DOHH2 (cell line): ENCODE results near the gene HECTD1.
"Not testable (repeated sequence)": the region's sequence is repeated elsewhere in the genome, so short reads cannot be mapped to it uniquely, and the experiment has no call there.

ENCODE experiments used
- H3F3A ChIP-seq: fragments of 200-600 bp; sonication (generic), shearing (Covaris generic); 2 replicates; pipeline ENCODE4 v1.6.0; 2016; ENCODE audit warnings: antibody characterized with exemption, mild to moderate bottlenecking; ENCODE audit not compliant: control insufficient read depth, insufficient read depth
- H3K27ac ChIP-seq: fragments of 200-600 bp; sonication (generic); 2 replicates; pipeline ENCODE4 v1.5.1; 2014; ENCODE audit warnings: low read depth, mild to moderate bottlenecking, low read length, moderate library complexity
- H3K27me3 ChIP-seq: fragments of 200-600 bp; sonication (generic); 2 replicates; pipeline ENCODE4 v1.6.1; 2014; ENCODE audit warnings: mild to moderate bottlenecking, low read length, mixed read lengths; ENCODE audit not compliant: control insufficient read depth
- H3K36me3 ChIP-seq: fragments of 200-600 bp; sonication (generic); 2 replicates; pipeline ENCODE4 v1.6.1; 2014; ENCODE audit warnings: mild to moderate bottlenecking, low read length, moderate library complexity, mixed read lengths; ENCODE audit not compliant: control insufficient read depth
- H3K4me1 ChIP-seq: fragments of 200-600 bp; sonication (generic); 2 replicates; pipeline ENCODE4 v1.6.1; 2014; ENCODE audit warnings: mild to moderate bottlenecking, low read length, mixed read lengths; ENCODE audit not compliant: control insufficient read depth
- H3K4me2 ChIP-seq: fragments of 200-600 bp; sonication (generic); 2 replicates; pipeline ENCODE4 v1.6.0; 2014; ENCODE audit warnings: mild to moderate bottlenecking, low read length, moderate library complexity
- H3K4me3 ChIP-seq: fragments of 200-600 bp; sonication (generic); 2 replicates; pipeline ENCODE4 v1.5.1; 2014; ENCODE audit warnings: mild to moderate bottlenecking, low read length, mixed read lengths
- H3K79me2 ChIP-seq: fragments of 200-600 bp; sonication (generic); 2 replicates; pipeline ENCODE4 v1.6.1; 2014; ENCODE audit warnings: mild to moderate bottlenecking, low read length, mixed read lengths; ENCODE audit not compliant: control insufficient read depth
- H3K9me2 ChIP-seq: fragments of 200-600 bp; sonication (generic); replicated peaks from 2 replicates; pipeline ENCODE4 v1.6.1; 2014; ENCODE audit warnings: mild to moderate bottlenecking, low read length, mixed read lengths; ENCODE audit not compliant: control insufficient read depth
- H3K9me3 ChIP-seq: fragments of 200-600 bp; sonication (generic); 2 replicates; pipeline ENCODE4 v1.6.1; 2014; ENCODE audit warnings: antibody characterized with exemption, low read length, mixed read lengths; ENCODE audit not compliant: control insufficient read depth, insufficient read depth
- H4K20me1 ChIP-seq: fragments of 200-600 bp; sonication (generic); 2 replicates; pipeline ENCODE4 v1.6.0; 2014; ENCODE audit warnings: low read depth, mild to moderate bottlenecking, antibody characterized with exemption, low read length, moderate library complexity; ENCODE audit not compliant: control insufficient read depth, insufficient read depth
- EZH2phosphoT487 ChIP-seq: fragments of 200-600 bp; sonication (generic); IDR thresholded peaks from 2 replicates; pipeline ENCODE4 v1.6.1; 2017; ENCODE audit warnings: borderline replicate concordance, mild to moderate bottlenecking, antibody characterized with exemption, low read length, moderate library complexity, mixed read lengths
- TF ChIP-seq, protein P1 (sequence below): fragments of 200-600 bp; sonication (generic); IDR thresholded peaks from one replicate; pipeline ENCODE4 v1.5.1; 2014; ENCODE audit warnings: antibody characterized with exemption, mild to moderate bottlenecking, low read depth, low read length; ENCODE audit not compliant: poor library complexity, severe bottlenecking

HECTD1 gene

DNA sequence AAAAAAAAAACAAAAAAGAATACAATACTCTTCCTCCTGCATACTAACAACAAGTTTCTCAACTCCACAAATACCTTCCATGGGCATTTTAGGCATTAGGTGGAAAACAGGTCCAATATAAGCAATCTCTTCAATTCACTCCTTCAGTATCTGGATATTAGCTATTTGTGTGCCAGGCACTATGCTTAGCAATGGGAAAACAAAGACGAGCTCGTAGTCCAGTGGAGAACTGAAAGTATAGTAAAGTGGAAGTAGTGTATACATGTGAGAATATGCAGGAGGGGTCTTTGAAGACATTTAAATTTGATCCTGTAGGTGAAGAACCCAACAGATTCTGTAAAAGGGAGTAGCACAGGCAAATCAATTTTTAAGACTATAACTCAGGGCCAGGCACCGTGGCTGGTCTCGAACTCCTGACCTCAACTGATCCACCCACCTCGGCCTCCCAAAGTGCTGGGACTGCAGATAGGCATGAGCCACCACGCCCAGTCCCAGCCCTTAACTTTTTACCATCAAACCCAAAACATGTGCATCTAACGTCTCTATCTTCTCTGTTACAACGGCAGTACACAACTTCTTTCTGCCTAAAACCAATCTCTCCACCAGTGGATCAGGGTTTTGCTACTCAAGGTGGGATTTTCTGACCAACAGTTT lies 10.6 kb downstream of the HECTD1 start:
- no peak for TF ChIP-seq EZH2phosphoT487
- TF ChIP-seq, protein P1, sequence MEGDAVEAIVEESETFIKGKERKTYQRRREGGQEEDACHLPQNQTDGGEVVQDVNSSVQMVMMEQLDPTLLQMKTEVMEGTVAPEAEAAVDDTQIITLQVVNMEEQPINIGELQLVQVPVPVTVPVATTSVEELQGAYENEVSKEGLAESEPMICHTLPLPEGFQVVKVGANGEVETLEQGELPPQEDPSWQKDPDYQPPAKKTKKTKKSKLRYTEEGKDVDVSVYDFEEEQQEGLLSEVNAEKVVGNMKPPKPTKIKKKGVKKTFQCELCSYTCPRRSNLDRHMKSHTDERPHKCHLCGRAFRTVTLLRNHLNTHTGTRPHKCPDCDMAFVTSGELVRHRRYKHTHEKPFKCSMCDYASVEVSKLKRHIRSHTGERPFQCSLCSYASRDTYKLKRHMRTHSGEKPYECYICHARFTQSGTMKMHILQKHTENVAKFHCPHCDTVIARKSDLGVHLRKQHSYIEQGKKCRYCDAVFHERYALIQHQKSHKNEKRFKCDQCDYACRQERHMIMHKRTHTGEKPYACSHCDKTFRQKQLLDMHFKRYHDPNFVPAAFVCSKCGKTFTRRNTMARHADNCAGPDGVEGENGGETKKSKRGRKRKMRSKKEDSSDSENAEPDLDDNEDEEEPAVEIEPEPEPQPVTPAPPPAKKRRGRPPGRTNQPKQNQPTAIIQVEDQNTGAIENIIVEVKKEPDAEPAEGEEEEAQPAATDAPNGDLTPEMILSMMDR: no peak
- peaks cover 75% of the 10 kb centered on the region for H3K36me3 ChIP-seq
- H3K9me2 ChIP-seq: no peaks in the 10 kb centered on the region
- no peak overlapping the region for H3K4me3 ChIP-seq
- no peak overlapping the region for H3K27ac ChIP-seq
- no peaks in the 10 kb centered on the region for H3K27me3 ChIP-seq
- no peaks in the 10 kb centered on the region for H3K9me3 ChIP-seq
- no peak overlapping the region for H3K4me2 ChIP-seq
- H3F3A ChIP-seq: peaks cover 6% of the 10 kb centered on the region; the same call in 1 of the 2 replicates
- peaks cover 9% of the 10 kb centered on the region for H3K4me1 ChIP-seq
- H4K20me1 ChIP-seq: peaks cover 10% of the 10 kb centered on the region; the same call in 1 of the 2 replicates
- peaks cover 96% of the 10 kb centered on the region for H3K79me2 ChIP-seq

DNA sequence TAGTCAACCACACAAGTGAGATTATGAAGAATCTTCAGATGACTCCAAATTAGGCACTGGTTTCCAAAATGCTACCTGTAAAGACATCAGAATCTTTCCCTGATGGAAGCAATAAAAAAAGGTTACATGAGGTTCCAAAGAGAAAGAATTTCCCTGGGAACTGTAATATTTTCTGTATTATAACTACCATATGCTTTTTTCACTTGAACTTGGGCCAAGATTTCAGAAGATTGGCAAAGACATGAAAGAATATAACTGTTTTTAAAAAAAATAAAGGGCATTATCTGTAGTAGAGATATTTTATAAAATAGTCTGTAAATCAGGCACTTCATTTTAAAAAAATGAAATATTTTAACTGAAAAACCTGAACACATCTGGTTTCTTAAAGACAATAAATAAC lies 12.9 kb downstream of the HECTD1 start:
- peaks cover 94% of the 10 kb centered on the region for H3K79me2 ChIP-seq
- H3K36me3 ChIP-seq: peaks cover 74% of the 10 kb centered on the region
- no peak for TF ChIP-seq EZH2phosphoT487
- TF ChIP-seq, protein P1: no peak
- H3K9me3 ChIP-seq: no peaks in the 10 kb centered on the region
- H3K27ac ChIP-seq: no peak overlapping the region
- H3K9me2 ChIP-seq: no peaks in the 10 kb centered on the region
- peaks cover under 1% of the 10 kb centered on the region for H3K4me1 ChIP-seq
- no peak overlapping the region for H3K4me2 ChIP-seq
- H3F3A ChIP-seq: peaks cover 6% of the 10 kb centered on the region; the same call in 1 of the 2 replicates
- H4K20me1 ChIP-seq: 0 out of 2 replicates have a peak, but pooled peaks cover 7% of the 10 kb centered on the region
- H3K4me3 ChIP-seq: no peak overlapping the region
- H3K27me3 ChIP-seq: no peaks in the 10 kb centered on the region

DNA sequence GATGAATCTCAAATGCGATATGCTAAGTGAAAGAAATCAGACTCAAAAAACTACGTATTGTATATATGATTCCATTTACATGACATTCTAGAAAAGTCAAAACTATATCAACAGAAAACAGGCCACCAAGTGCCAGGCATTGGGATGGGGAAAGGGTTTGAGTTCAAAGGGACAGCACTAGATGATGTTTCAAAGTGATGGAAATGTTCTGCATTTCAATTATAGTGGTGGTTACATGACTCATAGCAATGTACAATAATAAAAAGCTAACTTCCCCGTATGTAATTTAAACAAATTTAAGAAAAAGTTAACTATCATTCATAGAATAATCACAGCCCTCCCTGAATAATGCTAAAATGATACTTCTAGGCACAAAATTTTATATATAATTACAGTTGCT lies 13.5 kb downstream of the HECTD1 start:
- H3K79me2 ChIP-seq: peaks cover 95% of the 10 kb centered on the region
- TF ChIP-seq, protein P1: no peak
- no peak for TF ChIP-seq EZH2phosphoT487
- 0 out of 2 replicates have a peak, but pooled peaks cover 7% of the 10 kb centered on the region for H4K20me1 ChIP-seq
- H3K4me1 ChIP-seq: no peaks in the 10 kb centered on the region; the same call in 1 of the 2 replicates
- peaks cover 6% of the 10 kb centered on the region; the same call in 1 of the 2 replicates for H3F3A ChIP-seq
- H3K27ac ChIP-seq: no peak overlapping the region
- no peak overlapping the region for H3K4me3 ChIP-seq
- no peaks in the 10 kb centered on the region for H3K27me3 ChIP-seq
- H3K9me2 ChIP-seq: no peaks in the 10 kb centered on the region
- H3K4me2 ChIP-seq: no peak overlapping the region
- H3K9me3 ChIP-seq: no peaks in the 10 kb centered on the region
- peaks cover 73% of the 10 kb centered on the region for H3K36me3 ChIP-seq

DNA sequence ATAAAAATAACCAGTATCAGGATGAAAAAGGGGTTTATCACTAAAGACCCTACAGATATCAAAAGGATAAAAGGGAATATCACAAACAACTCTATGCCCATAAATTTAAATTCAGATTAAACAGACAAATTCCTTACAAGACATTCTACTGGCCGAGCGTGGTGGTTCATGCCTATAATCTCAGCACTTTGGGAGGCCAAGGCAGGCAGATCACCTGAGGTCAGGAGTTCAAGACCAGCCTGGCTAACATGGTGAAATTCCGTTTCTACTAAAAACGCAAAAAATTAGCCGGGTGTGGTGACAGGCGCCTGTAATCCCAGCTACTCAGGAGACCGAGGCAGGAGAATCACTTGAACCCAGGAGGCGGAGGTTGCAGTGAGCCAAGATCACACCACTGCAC lies 15.0 kb downstream of the HECTD1 start:
- H3K4me3 ChIP-seq, H3K27ac ChIP-seq, H3K27me3 ChIP-seq, H3K4me1 ChIP-seq, H3K9me3 ChIP-seq, H3F3A ChIP-seq, H4K20me1 ChIP-seq, H3K9me2 ChIP-seq, H3K4me2 ChIP-seq: not testable (repeated sequence)
- H3K36me3 ChIP-seq: peaks cover 59% of the 10 kb centered on the region
- H3K79me2 ChIP-seq: peaks cover 95% of the 10 kb centered on the region
